ENCODE data around the gene OR6X1.

Gene OR6X1

DNA sequence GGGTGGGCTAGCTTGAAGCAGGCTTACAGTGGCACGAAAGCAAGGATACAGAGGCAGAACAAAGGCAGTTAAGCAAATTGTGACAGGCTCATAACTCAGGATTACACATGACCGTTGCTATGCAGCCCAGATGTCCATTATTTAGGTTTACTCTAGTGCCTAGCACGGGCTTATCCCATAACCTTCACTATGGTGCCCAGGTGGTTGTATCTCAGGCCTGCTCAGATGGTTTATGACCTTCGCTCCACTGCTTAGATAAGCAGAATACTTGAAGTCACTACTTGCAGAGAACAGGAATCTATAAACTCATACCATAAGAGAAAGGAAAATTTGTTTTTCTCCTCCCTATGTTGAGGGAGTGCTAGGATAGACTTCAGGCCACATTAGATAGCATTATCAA, 42.8 kb upstream of the OR6X1 start:
- TF ChIP-seq, protein P1, sequence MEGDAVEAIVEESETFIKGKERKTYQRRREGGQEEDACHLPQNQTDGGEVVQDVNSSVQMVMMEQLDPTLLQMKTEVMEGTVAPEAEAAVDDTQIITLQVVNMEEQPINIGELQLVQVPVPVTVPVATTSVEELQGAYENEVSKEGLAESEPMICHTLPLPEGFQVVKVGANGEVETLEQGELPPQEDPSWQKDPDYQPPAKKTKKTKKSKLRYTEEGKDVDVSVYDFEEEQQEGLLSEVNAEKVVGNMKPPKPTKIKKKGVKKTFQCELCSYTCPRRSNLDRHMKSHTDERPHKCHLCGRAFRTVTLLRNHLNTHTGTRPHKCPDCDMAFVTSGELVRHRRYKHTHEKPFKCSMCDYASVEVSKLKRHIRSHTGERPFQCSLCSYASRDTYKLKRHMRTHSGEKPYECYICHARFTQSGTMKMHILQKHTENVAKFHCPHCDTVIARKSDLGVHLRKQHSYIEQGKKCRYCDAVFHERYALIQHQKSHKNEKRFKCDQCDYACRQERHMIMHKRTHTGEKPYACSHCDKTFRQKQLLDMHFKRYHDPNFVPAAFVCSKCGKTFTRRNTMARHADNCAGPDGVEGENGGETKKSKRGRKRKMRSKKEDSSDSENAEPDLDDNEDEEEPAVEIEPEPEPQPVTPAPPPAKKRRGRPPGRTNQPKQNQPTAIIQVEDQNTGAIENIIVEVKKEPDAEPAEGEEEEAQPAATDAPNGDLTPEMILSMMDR (IDR thresholded peaks at IDR 0.05; ENCODE audit: insufficient read depth, low read depth, low read length, missing control alignments): no peak
- H3K4me3 ChIP-seq (ENCODE audit: low read length): no peak overlapping the region
- DNase-seq (ENCODE audit: low read depth): no peak

DNA sequence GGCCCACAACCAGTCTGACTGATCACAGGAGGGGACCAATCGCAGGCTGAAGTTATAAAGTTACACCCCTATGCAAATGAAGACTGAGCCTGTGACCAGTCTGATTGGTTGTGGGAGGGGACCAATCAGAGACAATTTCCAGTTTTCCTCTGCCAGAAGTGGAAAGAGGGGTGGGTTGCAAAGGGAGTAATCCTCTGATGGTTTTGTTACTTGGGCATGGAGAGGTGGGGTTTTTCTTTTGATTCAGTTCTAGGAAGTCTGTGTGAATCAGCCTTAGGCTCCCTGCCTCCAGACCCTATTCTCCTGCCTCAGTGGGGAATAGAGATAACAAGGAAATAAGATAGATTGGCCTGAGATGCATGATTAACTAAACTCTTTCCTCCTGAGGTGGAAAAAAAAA, 41.9 kb upstream of the OR6X1 start:
- TF ChIP-seq, protein P1 (IDR thresholded peaks at IDR 0.05; ENCODE audit: insufficient read depth, low read depth, low read length, missing control alignments): no peak
- no peak overlapping the region for H3K4me3 ChIP-seq (ENCODE audit: low read length)
- DNase-seq (ENCODE audit: low read depth): no peak

DNA sequence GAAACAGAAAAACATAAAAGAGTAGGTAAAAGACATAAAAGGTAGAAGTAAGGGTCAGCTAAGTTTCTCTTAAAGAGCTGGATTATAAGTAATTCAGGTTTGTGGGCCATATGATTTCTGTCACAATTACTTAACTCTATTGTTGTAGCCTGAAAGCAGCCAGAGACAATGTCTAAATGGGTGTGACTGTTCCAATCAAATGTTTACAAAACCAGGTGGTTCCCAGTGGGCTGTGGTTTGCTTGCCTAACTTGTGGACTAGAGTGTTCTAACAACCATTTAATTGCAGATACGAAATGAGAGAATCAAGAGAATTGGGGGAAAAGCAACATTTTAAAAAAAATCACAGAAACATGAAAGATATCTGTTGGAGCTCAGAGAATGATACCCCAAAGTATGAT, 29.2 kb upstream of the OR6X1 start:
- no peak overlapping the region for H3K4me3 ChIP-seq (ENCODE audit: low read length)
- TF ChIP-seq, protein P1 (IDR thresholded peaks at IDR 0.05; ENCODE audit: insufficient read depth, low read depth, low read length, missing control alignments): no peak
- DNase-seq (ENCODE audit: low read depth): peak; percentile 20

DNA sequence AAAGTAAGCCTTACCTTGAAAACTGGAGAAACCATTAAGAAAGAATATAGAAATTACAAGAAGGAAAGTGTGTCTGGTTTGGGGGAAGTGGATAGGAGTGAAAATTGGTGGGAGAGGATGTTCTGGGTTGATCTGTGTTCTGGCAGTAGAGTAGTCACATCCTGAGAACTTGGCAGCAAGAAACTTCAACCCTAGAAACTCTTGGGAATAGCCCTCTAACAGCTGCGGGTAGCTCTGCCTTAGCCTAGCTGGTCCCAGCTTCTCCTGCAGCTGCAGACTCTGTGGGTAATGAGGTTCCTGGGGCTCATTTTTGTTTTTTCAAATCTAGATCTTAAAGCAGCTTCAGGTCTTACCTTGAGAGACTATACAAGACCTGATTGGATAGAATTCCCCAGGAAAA, 24.2 kb upstream of the OR6X1 start:
- DNase-seq (ENCODE audit: low read depth): no peak
- TF ChIP-seq, protein P1 (IDR thresholded peaks at IDR 0.05; ENCODE audit: insufficient read depth, low read depth, low read length, missing control alignments): no peak
- H3K4me3 ChIP-seq (ENCODE audit: low read length): no peak overlapping the region

DNA sequence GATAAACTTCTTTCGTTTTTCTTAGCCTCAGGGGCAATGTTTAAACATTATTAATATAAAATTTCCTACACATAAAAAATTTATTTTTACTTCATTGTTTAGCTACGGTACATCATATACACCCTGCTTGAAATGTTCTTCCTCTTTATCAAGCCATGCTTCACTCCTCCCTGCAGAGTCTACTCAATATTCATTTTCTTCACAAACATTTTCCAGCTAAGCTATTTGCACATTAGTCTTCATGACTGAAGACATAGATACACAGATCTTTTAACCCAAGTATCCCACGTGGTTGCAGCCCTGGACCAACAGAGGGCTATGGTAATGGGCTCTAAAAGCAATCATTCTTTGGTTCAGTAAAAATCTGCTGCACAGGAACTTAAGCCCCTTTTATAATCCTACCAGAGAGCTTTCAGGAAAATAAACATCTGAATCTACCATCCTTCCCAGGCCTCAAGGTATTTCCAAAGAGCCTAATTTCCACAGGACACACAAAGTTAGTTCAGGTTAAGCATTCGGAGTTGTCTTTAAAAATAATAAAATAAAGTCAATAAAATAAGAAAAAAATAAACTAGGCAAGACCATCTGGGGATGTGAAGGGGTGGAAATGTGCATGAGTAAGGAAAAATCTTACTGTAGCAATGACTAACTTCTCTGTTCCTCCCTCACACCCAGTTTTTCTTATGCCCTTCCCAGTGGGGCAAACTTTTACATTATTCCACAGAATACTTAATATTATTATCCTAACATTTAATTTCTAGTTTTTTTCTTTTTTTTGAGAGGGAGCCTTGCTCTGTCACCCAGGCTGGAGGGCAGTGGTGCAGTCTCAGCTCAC, 21.6 kb upstream of the OR6X1 start:
- no peak for DNase-seq (ENCODE audit: low read depth)
- H3K4me3 ChIP-seq (ENCODE audit: low read length): no peak overlapping the region
- TF ChIP-seq, protein P1 (IDR thresholded peaks at IDR 0.05; ENCODE audit: insufficient read depth, low read depth, low read length, missing control alignments): no peak

DNA sequence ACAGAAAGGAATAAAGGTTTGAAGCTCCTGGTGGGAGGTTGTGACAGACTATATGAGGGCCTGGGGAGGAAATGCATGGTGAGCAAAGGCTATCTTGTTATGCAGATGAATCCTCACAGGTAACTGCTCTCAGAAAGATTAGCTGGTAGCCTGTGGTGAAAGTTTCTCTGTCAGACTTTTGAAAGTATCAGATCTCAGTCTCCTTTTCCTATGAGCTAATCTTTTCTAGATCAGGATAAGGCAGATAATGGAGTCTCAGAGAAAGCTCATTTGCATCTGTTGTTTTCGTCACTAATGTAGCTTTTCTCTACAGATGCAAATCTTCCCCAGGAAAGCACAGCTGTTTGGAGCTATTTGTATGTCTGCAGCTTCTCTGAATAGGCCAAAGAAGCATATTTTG, 21.0 kb upstream of the OR6X1 start:
- H3K4me3 ChIP-seq (ENCODE audit: low read length): no peak overlapping the region
- TF ChIP-seq, protein P1 (IDR thresholded peaks at IDR 0.05; ENCODE audit: insufficient read depth, low read depth, low read length, missing control alignments): no peak

DNA sequence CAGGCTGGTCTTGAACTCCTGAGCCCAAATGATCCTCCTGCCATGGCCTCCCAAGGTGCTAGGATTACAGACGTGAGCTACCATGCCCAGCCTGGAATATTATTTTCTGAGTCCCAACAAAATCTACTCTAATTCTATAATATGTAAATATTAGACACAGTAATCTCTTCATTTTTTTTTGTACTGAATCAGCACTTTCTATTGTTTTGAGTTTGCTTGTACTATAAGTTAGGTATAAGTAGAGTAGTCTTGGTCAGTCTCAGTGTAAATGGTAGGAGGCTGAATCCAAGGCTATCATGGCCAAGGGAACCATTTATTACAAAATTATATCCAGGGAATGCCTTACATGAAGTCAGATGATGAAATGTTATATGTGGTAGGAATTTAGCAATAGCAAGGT, 19.6 kb upstream of the OR6X1 start:
- TF ChIP-seq, protein P1 (IDR thresholded peaks at IDR 0.05; ENCODE audit: insufficient read depth, low read depth, low read length, missing control alignments): no peak
- DNase-seq (ENCODE audit: low read depth): no peak

More for the DNA sequence above, 21.0 kb upstream of the OR6X1 start:
- no peak for DNase-seq (ENCODE audit: low read depth)

More for the DNA sequence above, 19.6 kb upstream of the OR6X1 start:
- no peak overlapping the region for H3K4me3 ChIP-seq (ENCODE audit: low read length)
